Activated CD4-positive, alpha-beta T cell treated with anti-CD3 and anti-CD28 coated beads, Interleukin-2, amount 10 ng/mL, durations not matched to agents 7 days and 5 days (primary cell): ENCODE data around the gene RAB34. TPM values are rescaled to one million over a fixed set of nuclear protein-coding genes. Genes with fewer than 3 reads are reported as not detected.
A peak's percentile ranks its signal among the peaks of the same experiment; 100 is the strongest.

Experiments
- CTCF ChIA-PET: fragments of 350-600 bp; sonication (Branson Sonifier 250); formaldehyde crosslinking; loops from one replicate; lab custom pipeline; 2021; ENCODE audit warnings: antibody characterized with exemption; lab: Charles Lee
- POLR2A ChIA-PET: fragments of 350-600 bp; sonication (Branson Sonifier 250); formaldehyde crosslinking; loops from one replicate; lab custom pipeline; 2021; ENCODE audit warnings: antibody characterized with exemption; lab: Charles Lee
- DNase-seq: peaks from one replicate; pipeline ENCODE4 v3.0.0-alpha.2; 2020
- H3K27ac Mint-ChIP-seq: one replicate; pipeline ENCODE4 v1.8.0; 2021; ENCODE audit warnings: mild to moderate bottlenecking, moderate library complexity, mixed read lengths
- H3K27me3 Mint-ChIP-seq: one replicate; pipeline ENCODE4 v1.8.0; 2021; ENCODE audit warnings: mixed read lengths
- H3K36me3 Mint-ChIP-seq: one replicate; pipeline ENCODE4 v1.8.0; 2021; ENCODE audit warnings: low read depth, mixed read lengths
- H3K4me1 Mint-ChIP-seq: one replicate; pipeline ENCODE4 v1.8.0; 2021; ENCODE audit warnings: mixed read lengths
- H3K4me3 Mint-ChIP-seq: one replicate; pipeline ENCODE4 v1.8.0; 2021; ENCODE audit warnings: mild to moderate bottlenecking, moderate library complexity, mixed read lengths
- H3K9me3 Mint-ChIP-seq: one replicate; pipeline ENCODE4 v1.8.0; 2021; ENCODE audit warnings: mixed read lengths
- total RNA-seq, 2 experiments: library from RNA; stranded (reverse); gene quantifications; one replicate each; pipeline ENCODE4 v1.2.3, GENCODE V29; 2021

The RAB34 gene
- total RNA-seq, 2 experiments from 2014 or later = 11.0 to 11.8 TPM

DNA sequence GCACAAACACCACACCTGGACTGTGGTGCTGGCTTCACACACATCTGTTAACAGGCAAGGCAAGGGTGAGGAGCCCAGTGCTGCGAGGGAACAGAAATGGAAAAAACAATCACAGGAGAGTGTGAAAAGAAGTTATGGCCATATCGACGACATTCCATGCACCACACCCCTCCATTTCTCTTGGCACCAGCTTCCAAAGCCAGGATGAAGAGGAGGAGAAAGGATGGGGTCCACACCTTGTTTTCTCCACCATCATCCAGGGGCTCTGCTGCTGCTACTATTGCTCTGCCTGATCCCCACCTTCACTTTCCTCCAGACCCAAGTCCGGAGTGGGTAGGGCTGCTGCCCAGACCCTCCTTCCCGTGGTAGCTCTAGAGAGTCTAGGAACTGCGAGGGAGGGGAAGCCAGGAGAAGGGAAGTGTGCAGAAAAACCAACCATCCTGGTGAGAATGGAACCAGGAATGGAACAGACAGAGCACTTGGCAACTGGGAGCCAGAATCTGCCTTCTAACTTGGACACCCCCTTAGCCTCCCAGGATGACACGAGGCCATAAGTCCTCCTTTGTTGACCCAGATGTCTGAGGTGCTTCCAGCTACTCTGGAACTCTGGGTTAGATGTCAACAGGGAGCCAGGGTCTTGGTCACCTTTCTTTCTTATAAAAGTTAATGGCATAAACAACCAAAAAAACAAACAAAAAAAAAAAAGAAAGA lies 4.8 kb downstream of the RAB34 start:
- Mint-ChIP-seq H3K27me3 (peaks cover 13% of the 10 kb centered on the region), H3K27ac (peak overlapping the region; percentile 94), H3K4me1 (peaks cover 22% of the 10 kb centered on the region), H3K4me3 (peak overlapping the region; percentile 74), H3K36me3 (no peaks in the 10 kb centered on the region), H3K9me3 (no peaks in the 10 kb centered on the region)
- no peak for DNase-seq
- ChIA-PET POLR2A (no interaction called here), CTCF (interaction anchor here (1.2 to 7.7 kb wide), 2 partner anchors 14 to 433 kb away, joined by 4 to 69 read pairs; partner anchors contain the start of genes NEK8 and TLCD1)

GRCh38 chr17:28712032-28712704 lies 5.5 kb downstream of the RAB34 start:
- peaks cover 21% of the 10 kb centered on the region for H3K4me1 Mint-ChIP-seq
- H3K27ac Mint-ChIP-seq = peak overlapping the region; percentile 94
- H3K27me3 Mint-ChIP-seq = peaks cover 13% of the 10 kb centered on the region
- no peaks in the 10 kb centered on the region for H3K36me3 Mint-ChIP-seq
- no peaks in the 10 kb centered on the region for H3K9me3 Mint-ChIP-seq
- ChIA-PET CTCF (interaction anchor here (0.8 to 7.7 kb wide), 5 partner anchors 7 to 433 kb away, joined by 3 to 69 read pairs (median 4); partner anchors contain the start of genes NEK8, RPL23A and TLCD1), POLR2A (no interaction called here)
- peak overlapping the region; percentile 74 for H3K4me3 Mint-ChIP-seq
- DNase-seq = peak; percentile 70

DNA sequence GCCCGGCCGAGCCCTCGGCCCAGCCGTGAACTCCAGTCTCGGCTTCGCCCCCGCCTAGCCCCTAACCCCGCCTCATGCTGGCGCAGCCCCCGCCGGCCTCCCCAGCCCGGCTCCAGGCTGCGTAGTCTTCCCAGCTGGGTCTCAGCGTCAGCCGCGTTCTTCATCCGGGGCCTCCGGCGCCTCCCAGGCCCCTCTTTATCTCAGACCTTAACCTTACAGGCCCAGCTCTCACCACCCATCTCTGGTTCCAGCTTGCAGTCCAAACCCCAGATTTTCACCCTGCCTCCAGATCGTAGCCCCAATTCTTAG lies 6.0 kb downstream of the RAB34 start, which contains the start of gene PROCA1:
PROCA1 (minus strand) TSS at position 166 of the 309 bp plus-strand sequence. CDS start 228 bp downstream, outside the sequence.
- H3K4me3 Mint-ChIP-seq = peak within 1 kb of the TSS; percentile 74
- H3K27me3 Mint-ChIP-seq = peaks cover 13% of the 10 kb centered on the region
- H3K36me3 Mint-ChIP-seq = no peaks in the 10 kb centered on the region
- ChIA-PET POLR2A (interaction anchor here (1.0 kb wide), 1 partner anchor 50 kb away, joined by 3 read pairs; the partner anchor contains the start of genes SDF2 and SUPT6H), CTCF (interaction anchor here (0.6 to 7.7 kb wide), 12 partner anchors 8 to 434 kb away, joined by 3 to 69 read pairs (median 4); partner anchors contain the start of genes NEK8, RPL23A and TLCD1)
- peak within 1 kb of the TSS; percentile 94 for H3K27ac Mint-ChIP-seq
- DNase-seq = peak; percentile 47
- peaks cover 21% of the 10 kb centered on the region for H3K4me1 Mint-ChIP-seq
- H3K9me3 Mint-ChIP-seq = no peaks in the 10 kb centered on the region

GRCh38 chr17:28710861-28711722 lies 6.6 kb downstream of the RAB34 start:
- peak; percentile 88 for DNase-seq
- ChIA-PET CTCF (interaction anchor here (0.6 to 7.7 kb wide), 18 partner anchors 8 to 230 kb away, joined by 3 to 69 read pairs (median 3); partner anchors contain the start of genes NEK8, RPL23A and TLCD1), POLR2A (interaction anchor here (0.5 to 1.0 kb wide), 5 partner anchors 8 to 109 kb away, joined by 3 to 6 read pairs (median 4); partner anchors contain the start of genes RPL23A, SDF2 and SUPT6H)
- H3K4me3 Mint-ChIP-seq = peak overlapping the region; percentile 74
- H3K4me1 Mint-ChIP-seq = peaks cover 21% of the 10 kb centered on the region
- no peaks in the 10 kb centered on the region for H3K36me3 Mint-ChIP-seq
- peak overlapping the region; percentile 94 for H3K27ac Mint-ChIP-seq
- H3K27me3 Mint-ChIP-seq = peaks cover 13% of the 10 kb centered on the region
- no peaks in the 10 kb centered on the region for H3K9me3 Mint-ChIP-seq

GRCh38 chr17:28707339-28707720 lies 10.3 kb downstream of the RAB34 start:
- ChIA-PET CTCF (interaction anchor here (0.6 to 1.1 kb wide), 4 partner anchors 9 to 138 kb away, joined by 3 to 4 read pairs (median 3); partner anchors contain the start of genes SDF2 and SUPT6H), POLR2A (no interaction called here)
- no peak overlapping the region for H3K4me3 Mint-ChIP-seq
- no peak overlapping the region for H3K27ac Mint-ChIP-seq
- H3K27me3 Mint-ChIP-seq = no peaks in the 10 kb centered on the region
- no peaks in the 10 kb centered on the region for H3K9me3 Mint-ChIP-seq
- peaks cover 14% of the 10 kb centered on the region for H3K36me3 Mint-ChIP-seq
- peaks cover 16% of the 10 kb centered on the region for H3K4me1 Mint-ChIP-seq
- no peak for DNase-seq

GRCh38 chr17:28706471-28707338 lies 11.0 kb downstream of the RAB34 start:
- H3K4me1 Mint-ChIP-seq = peaks cover 12% of the 10 kb centered on the region
- no peaks in the 10 kb centered on the region for H3K9me3 Mint-ChIP-seq
- H3K36me3 Mint-ChIP-seq = peaks cover 17% of the 10 kb centered on the region
- H3K27me3 Mint-ChIP-seq = no peaks in the 10 kb centered on the region
- no peak overlapping the region for H3K27ac Mint-ChIP-seq
- H3K4me3 Mint-ChIP-seq = no peak overlapping the region
- no peak for DNase-seq
- CTCF ChIA-PET = interaction anchor here (0.9 to 1.0 kb wide), 2 partner anchors 9 to 45 kb away, joined by 3 to 4 read pairs; partner anchors contain the start of genes SDF2 and SUPT6H
- POLR2A ChIA-PET = no interaction called here

DNA sequence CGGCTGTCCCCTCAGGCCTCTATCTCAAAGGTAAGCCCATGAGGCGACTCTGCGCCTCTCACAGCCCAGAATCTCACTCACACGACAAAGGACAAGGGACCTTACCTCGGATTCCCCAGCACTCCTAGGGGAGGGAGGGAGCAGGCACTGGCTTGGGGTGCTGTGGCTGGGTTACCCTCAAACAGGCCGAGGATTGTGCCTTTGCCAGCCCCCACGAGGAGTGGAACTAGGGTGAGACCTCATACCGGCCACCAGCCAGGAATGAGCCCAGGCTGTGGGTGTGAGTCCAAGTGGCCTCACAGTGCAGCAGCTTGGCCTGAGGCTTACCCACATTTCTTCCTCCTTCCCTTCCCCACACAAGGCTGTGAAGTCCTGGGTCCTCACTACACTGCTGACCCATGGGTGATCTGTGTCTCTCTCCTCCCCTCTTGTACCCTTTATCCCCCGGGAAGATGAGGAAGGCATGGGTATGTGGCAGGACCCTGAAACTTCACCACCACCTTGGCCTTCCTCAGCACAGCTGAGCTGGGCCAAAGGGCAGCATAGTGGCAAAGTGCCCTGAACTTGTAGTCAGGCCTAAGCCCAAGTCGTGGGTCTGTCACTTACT lies 11.8 kb downstream of the RAB34 start:
- no peak for DNase-seq
- H3K4me3 Mint-ChIP-seq = no peak overlapping the region
- H3K27ac Mint-ChIP-seq = no peak overlapping the region
- H3K36me3 Mint-ChIP-seq = peaks cover 22% of the 10 kb centered on the region
- ChIA-PET POLR2A (no interaction called here), CTCF (interaction anchor here (1.0 kb wide), 1 partner anchor 9 kb away, joined by 3 read pairs; no protein-coding TSS in a partner anchor)
- no peaks in the 10 kb centered on the region for H3K27me3 Mint-ChIP-seq
- peaks cover 7% of the 10 kb centered on the region for H3K4me1 Mint-ChIP-seq
- H3K9me3 Mint-ChIP-seq = no peaks in the 10 kb centered on the region

- Mint-ChIP-seq H3K36me3 (peaks cover 23% of the 10 kb centered on the region), H3K27ac (no peak overlapping the region), H3K9me3 (no peaks in the 10 kb centered on the region), H3K27me3 (no peaks in the 10 kb centered on the region), H3K4me3 (no peak overlapping the region), H3K4me1 (peaks cover 3% of the 10 kb centered on the region)
- CTCF ChIA-PET = interaction anchor here (1.6 kb wide), 1 partner anchor 56 kb away, joined by 4 read pairs; no protein-coding TSS in a partner anchor
- POLR2A ChIA-PET = no interaction called here
- DNase-seq = no peak
These were observed 12.5 kb downstream of the RAB34 start for GRCh38 chr17:28705074-28705659.

DNA sequence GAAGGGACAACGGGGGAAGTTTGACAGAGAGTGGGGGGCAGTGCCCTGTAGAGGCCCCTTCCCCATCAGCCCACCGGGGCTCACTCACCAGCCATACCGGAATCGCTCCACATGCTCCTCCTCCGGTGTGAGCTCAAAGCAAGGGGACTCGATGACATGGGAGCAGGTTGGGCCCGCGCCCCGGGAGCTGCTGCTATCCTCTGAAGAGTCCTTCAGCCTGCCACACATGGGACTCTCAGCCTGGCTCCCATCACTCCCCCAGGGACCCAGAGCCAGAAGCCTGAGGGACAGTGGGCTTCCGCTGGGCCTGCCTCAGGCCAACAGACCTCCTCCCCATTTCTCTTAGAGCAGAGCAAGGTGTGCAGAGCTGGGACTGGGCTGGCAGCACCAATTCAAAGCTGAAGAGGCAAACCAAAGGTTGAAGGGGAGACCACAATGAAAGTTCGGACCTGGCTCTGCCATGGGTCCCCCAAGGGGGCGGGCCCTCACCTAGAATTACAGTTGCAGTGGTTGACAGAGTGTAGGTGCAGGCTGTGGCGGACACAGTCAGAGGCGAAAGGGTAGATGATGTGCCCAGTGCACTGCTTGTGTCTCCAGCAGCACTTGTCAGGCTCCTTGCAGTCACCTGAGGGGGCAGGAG lies 13.3 kb downstream of the RAB34 start:
- Mint-ChIP-seq H3K9me3 (no peaks in the 10 kb centered on the region), H3K27ac (no peak overlapping the region), H3K4me1 (peaks cover 1% of the 10 kb centered on the region), H3K36me3 (peaks cover 31% of the 10 kb centered on the region), H3K4me3 (no peak overlapping the region), H3K27me3 (no peaks in the 10 kb centered on the region)
- DNase-seq = no peak
- ChIA-PET CTCF (interaction anchor here (1.0 to 1.6 kb wide), 3 partner anchors 23 to 61 kb away, joined by 3 to 4 read pairs (median 4); no protein-coding TSS in a partner anchor), POLR2A (no interaction called here)

GRCh38 chr17:28703552-28704218 lies 14.0 kb downstream of the RAB34 start:
- POLR2A ChIA-PET = no interaction called here
- no peaks in the 10 kb centered on the region for H3K9me3 Mint-ChIP-seq
- H3K27me3 Mint-ChIP-seq = no peaks in the 10 kb centered on the region
- H3K4me1 Mint-ChIP-seq = peaks cover 1% of the 10 kb centered on the region
- CTCF ChIA-PET = interaction anchor here (1.0 to 1.6 kb wide), 3 partner anchors 23 to 61 kb away, joined by 3 to 4 read pairs (median 4); no protein-coding TSS in a partner anchor
- DNase-seq = no peak
- H3K27ac Mint-ChIP-seq = no peak overlapping the region
- peaks cover 37% of the 10 kb centered on the region for H3K36me3 Mint-ChIP-seq
- no peak overlapping the region for H3K4me3 Mint-ChIP-seq
